Inflammatory macrophage treated with lipopolysaccharide for 4 hours (primary cell): Measurements from ENCODE around the gene LPCAT1.
A peak's percentile ranks its signal among the peaks of the same experiment; 100 is the strongest.

Experiments
- DNase-seq: peaks from one replicate; pipeline ENCODE4 v3.0.0-alpha.2; 2020

LPCAT1 gene

GRCh38 chr5:1555011-1555807 lies 31.4 kb upstream of the LPCAT1 start:
- DNase-seq = peak; percentile 33

GRCh38 chr5:1554410-1554967 lies 30.7 kb upstream of the LPCAT1 start:
- no peak for DNase-seq

- DNase-seq = no peak
These were observed 30.0 kb upstream of the LPCAT1 start for GRCh38 chr5:1553539-1554409.

- no peak for DNase-seq
These were observed 28.9 kb upstream of the LPCAT1 start for GRCh38 chr5:1552521-1553255.

GRCh38 chr5:1551426-1552301 lies 27.9 kb upstream of the LPCAT1 start:
- DNase-seq = no peak

- DNase-seq = no peak
These were observed 26.7 kb upstream of the LPCAT1 start for GRCh38 chr5:1550287-1551076.

GRCh38 chr5:1549475-1550030 lies 25.8 kb upstream of the LPCAT1 start:
- no peak for DNase-seq

- DNase-seq = no peak
These were observed 25.1 kb upstream of the LPCAT1 start for GRCh38 chr5:1548702-1549474.

- DNase-seq = no peak
These were observed 23.9 kb upstream of the LPCAT1 start for GRCh38 chr5:1547655-1548054.

GRCh38 chr5:1547236-1547635 lies 23.5 kb upstream of the LPCAT1 start:
- DNase-seq = no peak

- no peak for DNase-seq
These were observed 22.8 kb upstream of the LPCAT1 start for GRCh38 chr5:1546556-1546955.

- DNase-seq = no peak
These were observed 22.1 kb upstream of the LPCAT1 start for GRCh38 chr5:1545805-1546355.

GRCh38 chr5:1545126-1545804 lies 21.5 kb upstream of the LPCAT1 start:
- no peak for DNase-seq

GRCh38 chr5:1544294-1544961 lies 20.7 kb upstream of the LPCAT1 start:
- no peak for DNase-seq

GRCh38 chr5:1543398-1544293 lies 19.9 kb upstream of the LPCAT1 start:
- DNase-seq = no peak

- DNase-seq = no peak
These were observed 19.0 kb upstream of the LPCAT1 start for GRCh38 chr5:1542781-1543180.

- DNase-seq = no peak
These were observed 18.1 kb upstream of the LPCAT1 start for GRCh38 chr5:1541702-1542400.
